SU-DHL-6 (cell line): ENCODE data around the gene SYNGR4.

Experiments
- CTCF ChIP-seq: fragments of 200-600 bp; sonication (generic); IDR thresholded peaks from one replicate; pipeline ENCODE4 v1.5.1; 2017; ENCODE audit warnings: antibody characterized with exemption, mild to moderate bottlenecking, low read length, moderate library complexity; ENCODE audit not compliant: insufficient read depth, poor library complexity, severe bottlenecking
- EZH2phosphoT487 ChIP-seq: fragments of 200-600 bp; sonication (generic), shearing (Covaris generic); conservative IDR thresholded peaks from 2 replicates; pipeline ENCODE4 v1.6.1; 2018; ENCODE audit warnings: mild to moderate bottlenecking, antibody characterized with exemption, low read length, moderate library complexity, mixed read lengths

- TF ChIP-seq CTCF (no peak), EZH2phosphoT487 (no peak)
These were observed 1.4 kb downstream of the SYNGR4 start for GRCh38 chr19:48365602-48366001.
